Measurements from ENCODE around the gene CSDE1.

- TF ChIP-seq CTCF (conservative IDR thresholded peaks at IDR 0.05 in 1 of 2, IDR thresholded peaks at IDR 0.05 in 1 of 2; ENCODE audit: low read depth in 1 of 2, low read length in 2 of 2) (no peak), EZH2 (IDR thresholded peaks at IDR 0.05; ENCODE audit: low read length, missing control alignments) (no peak)
These were observed 12.5 kb downstream of the CSDE1 start for GRCh38 chr1:114745291-114745690.

All from fibroblast of lung (primary cell).